ENCODE measurements around the gene ALG6. TPM values are rescaled to one million over a fixed set of nuclear protein-coding genes. Genes with fewer than 3 reads are reported as not detected.

Gene ALG6
- total RNA-seq, 1 donor from 2014 or later = 22.6 TPM

GRCh38 chr1:63368131-63368530 is 704 bp downstream of the ALG6 start:
- no peak for TF ChIP-seq CTCF (IDR thresholded peaks at IDR 0.05; ENCODE audit: unreplicated experiment)
- peak overlapping the region; percentile 78 for H3K27ac Mint-ChIP-seq
- H3K4me1 Mint-ChIP-seq (ENCODE audit: low read depth) = peaks cover 5% of the 10 kb centered on the region
- H3K36me3 Mint-ChIP-seq (ENCODE audit: insufficient read depth) = peaks cover 3% of the 10 kb centered on the region
- peak overlapping the region; percentile 87 for H3K4me3 Mint-ChIP-seq (ENCODE audit: low read depth)
- H3K27me3 Mint-ChIP-seq = peaks cover 12% of the 10 kb centered on the region
- no peak for DNase-seq (ENCODE audit: low spot score, unreplicated experiment)
- no peaks in the 10 kb centered on the region for H3K9me3 Mint-ChIP-seq (ENCODE audit: low read depth)

- Mint-ChIP-seq H3K27ac (no peak overlapping the region), H3K9me3 (ENCODE audit: low read depth) (peaks cover 5% of the 10 kb centered on the region), H3K36me3 (ENCODE audit: insufficient read depth) (peaks cover 10% of the 10 kb centered on the region), H3K4me3 (ENCODE audit: low read depth) (no peak overlapping the region), H3K27me3 (no peaks in the 10 kb centered on the region), H3K4me1 (ENCODE audit: low read depth) (no peaks in the 10 kb centered on the region)
- TF ChIP-seq CTCF (IDR thresholded peaks at IDR 0.05; ENCODE audit: unreplicated experiment) = no peak
- no peak for DNase-seq (ENCODE audit: low spot score, unreplicated experiment)
These were observed 12.2 kb downstream of the ALG6 start for GRCh38 chr1:63379583-63379982.

GRCh38 chr1:63381741-63382140 is 14.3 kb downstream of the ALG6 start:
- no peak for DNase-seq (ENCODE audit: low spot score, unreplicated experiment)
- no peak for TF ChIP-seq CTCF (IDR thresholded peaks at IDR 0.05; ENCODE audit: unreplicated experiment)
- peaks cover 2% of the 10 kb centered on the region for H3K4me1 Mint-ChIP-seq (ENCODE audit: low read depth)
- peaks cover 14% of the 10 kb centered on the region for H3K36me3 Mint-ChIP-seq (ENCODE audit: insufficient read depth)
- peaks cover 11% of the 10 kb centered on the region for H3K9me3 Mint-ChIP-seq (ENCODE audit: low read depth)
- H3K4me3 Mint-ChIP-seq (ENCODE audit: low read depth) = no peak overlapping the region
- H3K27ac Mint-ChIP-seq = no peak overlapping the region
- no peaks in the 10 kb centered on the region for H3K27me3 Mint-ChIP-seq

GRCh38 chr1:63401945-63402344 is 34.5 kb downstream of the ALG6 start:
- DNase-seq (ENCODE audit: low spot score, unreplicated experiment) = no peak
- TF ChIP-seq CTCF (IDR thresholded peaks at IDR 0.05; ENCODE audit: unreplicated experiment) = no peak
- Mint-ChIP-seq H3K9me3 (ENCODE audit: low read depth) (no peaks in the 10 kb centered on the region), H3K27ac (no peak overlapping the region), H3K36me3 (ENCODE audit: insufficient read depth) (peaks cover 10% of the 10 kb centered on the region), H3K4me1 (ENCODE audit: low read depth) (peaks cover 5% of the 10 kb centered on the region), H3K4me3 (ENCODE audit: low read depth) (no peak overlapping the region), H3K27me3 (no peaks in the 10 kb centered on the region)

GRCh38 chr1:63403386-63403785 is 36.0 kb downstream of the ALG6 start:
- Mint-ChIP-seq H3K9me3 (ENCODE audit: low read depth) (no peaks in the 10 kb centered on the region), H3K27me3 (no peaks in the 10 kb centered on the region), H3K4me3 (ENCODE audit: low read depth) (no peak overlapping the region), H3K4me1 (ENCODE audit: low read depth) (peaks cover 5% of the 10 kb centered on the region), H3K36me3 (ENCODE audit: insufficient read depth) (peaks cover 9% of the 10 kb centered on the region), H3K27ac (no peak overlapping the region)
- DNase-seq (ENCODE audit: low spot score, unreplicated experiment) = no peak
- TF ChIP-seq CTCF (IDR thresholded peaks at IDR 0.05; ENCODE audit: unreplicated experiment) = no peak

Measured in progenitor cell of endocrine pancreas (in vitro differentiated cells).